GM19468 (cell line): Measurements from ENCODE around the gene GPR173.

ENCODE experiments used
- ATAC-seq: cut with Tn5 transposase; IDR thresholded peaks from one replicate; pipeline ENCODE4 v1.9.1; 2021; ENCODE audit warnings: mild to moderate bottlenecking, moderate library complexity, moderate number of reproducible peaks; ENCODE audit not compliant: unreplicated experiment; ENCODE audit errors: extremely low read depth

Gene GPR173

GRCh38 chrX:53065104-53065503 is 16.5 kb downstream of the GPR173 start:
- ATAC-seq = no peak

GRCh38 chrX:53071064-53071463 is 22.5 kb downstream of the GPR173 start:
- ATAC-seq = no peak

- peak; percentile 84 for ATAC-seq
Observed at GRCh38 chrX:53071604-53072417, 23.2 kb downstream of the GPR173 start.

GRCh38 chrX:53072418-53073114 is 24.0 kb downstream of the GPR173 start:
- ATAC-seq = no peak

- ATAC-seq = no peak
Observed at GRCh38 chrX:53073115-53073586, 24.6 kb downstream of the GPR173 start.

GRCh38 chrX:53075011-53075410 is 26.4 kb downstream of the GPR173 start:
- ATAC-seq = no peak

GRCh38 chrX:53076671-53077070 is 28.1 kb downstream of the GPR173 start:
- ATAC-seq = no peak

GRCh38 chrX:53077207-53078197 is 28.9 kb downstream of the GPR173 start:
- ATAC-seq = no peak

- ATAC-seq = no peak
Observed at GRCh38 chrX:53078943-53079342, 30.4 kb downstream of the GPR173 start.

- no peak for ATAC-seq
Observed at GRCh38 chrX:53080628-53081580, 32.3 kb downstream of the GPR173 start.

- ATAC-seq = peak; percentile 88
Observed at GRCh38 chrX:53081925-53082772, 33.6 kb downstream of the GPR173 start, which contains the start of gene TSPYL2. TSPYL2 (plus strand) TSS chrX:53082367; CDS start chrX:53082499, 132 bp downstream.

- ATAC-seq = no peak
Observed at GRCh38 chrX:53082773-53083616, 34.4 kb downstream of the GPR173 start.

GRCh38 chrX:53084043-53084570 is 35.5 kb downstream of the GPR173 start:
- no peak for ATAC-seq

- no peak for ATAC-seq
Observed at GRCh38 chrX:53084863-53085262, 36.3 kb downstream of the GPR173 start.

- ATAC-seq = no peak
Observed at GRCh38 chrX:53085661-53086229, 37.2 kb downstream of the GPR173 start.

GRCh38 chrX:53086464-53086863 is 37.9 kb downstream of the GPR173 start:
- ATAC-seq = no peak

GRCh38 chrX:53087388-53087831 is 38.8 kb downstream of the GPR173 start:
- ATAC-seq = no peak
